Measurements from ENCODE around the gene COL24A1. TPM values are rescaled to one million over a fixed set of nuclear protein-coding genes. Genes with fewer than 3 reads are reported as not detected.

Gene COL24A1
- total RNA-seq, 1 experiment from 2014 or later, result 0.35 TPM

DNA sequence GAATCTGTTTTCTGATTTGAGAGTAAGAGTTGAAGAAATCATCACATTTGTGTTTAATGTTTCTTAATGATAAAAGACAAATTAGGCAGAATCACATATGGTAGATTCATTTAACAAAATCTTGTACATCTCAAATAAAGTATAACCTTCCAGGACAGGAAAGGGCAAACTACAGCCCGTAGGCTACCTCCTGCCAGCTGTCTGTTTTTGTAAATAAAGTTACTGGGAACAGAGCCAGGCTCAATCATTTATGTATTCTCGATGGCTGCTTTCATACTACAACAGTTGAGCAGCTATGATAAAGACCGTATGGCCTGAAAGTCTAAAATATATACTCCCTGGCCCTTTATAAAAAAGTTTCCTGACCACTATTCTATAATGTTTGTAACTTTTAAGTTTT lies 204.1 kb downstream of the COL24A1 start:
- no peak for DNase-seq
- no peaks in the 10 kb centered on the region for H3K79me1 ChIP-seq (ENCODE audit: insufficient read depth, low read depth, low read length, poor library complexity, severe bottlenecking)
- H3K9me3 ChIP-seq (ENCODE audit: control insufficient read depth, low read depth, low read length), result no peaks in the 10 kb centered on the region
- no peak overlapping the region for H3K27ac Mint-ChIP-seq
- no peak overlapping the region for H3K56ac ChIP-seq (ENCODE audit: insufficient read length, low read depth, low read length)
- no peak overlapping the region for H3K9ac ChIP-seq (ENCODE audit: extremely low read depth, insufficient read length, low read length)
- no peaks in the 10 kb centered on the region for H3K36me3 Mint-ChIP-seq (ENCODE audit: insufficient read depth in 1 of 3, low read depth in 3 of 3)
- no peaks in the 10 kb centered on the region for H3K27me3 ChIP-seq (ENCODE audit: insufficient read depth, low read length)
- H3K4me1 ChIP-seq (ENCODE audit: insufficient read depth, low read length), result no peaks in the 10 kb centered on the region
- H3K4me2 ChIP-seq (ENCODE audit: insufficient read depth, insufficient read length, low read length), result no peak overlapping the region
- H2BK120ac ChIP-seq (ENCODE audit: low read depth, low read length, poor library complexity, severe bottlenecking), result no peak overlapping the region
- no peak overlapping the region for H3K18ac ChIP-seq (ENCODE audit: insufficient read length, low read depth, low read length)
- no peak overlapping the region for H2BK15ac ChIP-seq (ENCODE audit: low read depth, low read length)
- H2BK5ac ChIP-seq (ENCODE audit: insufficient read length, low read length), result no peak overlapping the region
- no peak overlapping the region for H2AK5ac ChIP-seq (ENCODE audit: insufficient read length, low read length)
- H2AFZ ChIP-seq (ENCODE audit: low read length), result no peak overlapping the region
- no peak overlapping the region for H4K8ac ChIP-seq (replicated peaks; ENCODE audit: insufficient read length, low read depth, low read length)
- no peak overlapping the region for H3T11ph ChIP-seq (ENCODE audit: low read length)
- no peak overlapping the region for H3K4me3 Mint-ChIP-seq
- H4K20me1 ChIP-seq (ENCODE audit: control insufficient read depth, insufficient read depth, insufficient read length), result no peaks in the 10 kb centered on the region
- H4K5ac ChIP-seq (ENCODE audit: insufficient read length, low read depth, low read length), result no peak overlapping the region
- H3K14ac ChIP-seq (ENCODE audit: insufficient read depth, low read length), result no peak overlapping the region
- H3K23me2 ChIP-seq (ENCODE audit: insufficient read length, low read depth, low read length, poor library complexity, severe bottlenecking), result no peaks in the 10 kb centered on the region
- H3K4me1 Mint-ChIP-seq, result no peaks in the 10 kb centered on the region
- no peaks in the 10 kb centered on the region for H3K9me3 Mint-ChIP-seq
- no CpG with 5 or more reads among the region's 3 CpGs for WGBS (ENCODE audit: extremely low coverage, insufficient read length, low lambda C conversion rate)
- no peaks in the 10 kb centered on the region for H3K79me2 ChIP-seq (ENCODE audit: insufficient read depth, low read length)
- H2BK20ac ChIP-seq (ENCODE audit: low read depth, low read length, poor library complexity, severe bottlenecking), result no peak overlapping the region
- no peak overlapping the region for H2BK12ac ChIP-seq (ENCODE audit: insufficient read length, low read depth, low read length)
- no peak overlapping the region for H3K27ac ChIP-seq (ENCODE audit: insufficient read length, low read depth, low read length)
- no peak overlapping the region for H3K4ac ChIP-seq (ENCODE audit: low read depth, low read length)
- no peaks in the 10 kb centered on the region for H3K27me3 Mint-ChIP-seq (ENCODE audit: low read depth)
- no peak overlapping the region for H4K91ac ChIP-seq (ENCODE audit: insufficient read length, low read depth, low read length)
- no peak for TF ChIP-seq CTCF (conservative IDR thresholded peaks at IDR 0.05)
- no peak overlapping the region for H3K23ac ChIP-seq (ENCODE audit: insufficient read length, low read depth, low read length)
